ENCODE results near the gene SIGLEC6.

Gene SIGLEC6

GRCh38 chr19:51485960-51486660 is 45.4 kb downstream of the SIGLEC6 start:
- no peaks in the 10 kb centered on the region for H3K4me1 ChIP-seq (ENCODE audit: insufficient read depth, low read length)
- H3K9me3 ChIP-seq (ENCODE audit: control insufficient read depth, insufficient read depth, low read length) = no peaks in the 10 kb centered on the region
- H3K9ac ChIP-seq (ENCODE audit: low read depth, low read length) = no peak overlapping the region
- H3K36me3 ChIP-seq (ENCODE audit: insufficient read depth, low read length) = no peaks in the 10 kb centered on the region

GRCh38 chr19:51480590-51480989 is 50.9 kb downstream of the SIGLEC6 start:
- Histone ChIP-seq H3K4me1 (ENCODE audit: insufficient read depth, low read length) (no peaks in the 10 kb centered on the region), H3K9me3 (ENCODE audit: control insufficient read depth, insufficient read depth, low read length) (no peaks in the 10 kb centered on the region), H3K36me3 (ENCODE audit: insufficient read depth, low read length) (no peaks in the 10 kb centered on the region), H3K9ac (ENCODE audit: low read depth, low read length) (no peak overlapping the region)

GRCh38 chr19:51479531-51480331 is 51.7 kb downstream of the SIGLEC6 start:
- Histone ChIP-seq H3K9me3 (ENCODE audit: control insufficient read depth, insufficient read depth, low read length) (no peaks in the 10 kb centered on the region), H3K9ac (ENCODE audit: low read depth, low read length) (no peak overlapping the region), H3K36me3 (ENCODE audit: insufficient read depth, low read length) (no peaks in the 10 kb centered on the region), H3K4me1 (ENCODE audit: insufficient read depth, low read length) (no peaks in the 10 kb centered on the region)

GRCh38 chr19:51478381-51479234 is 52.9 kb downstream of the SIGLEC6 start, which contains the start of gene CEACAM18:
Gene CEACAM18 (plus strand): TSS chr19:51478539.
- no peaks in the 10 kb centered on the region for H3K36me3 ChIP-seq (ENCODE audit: insufficient read depth, low read length)
- no peak within 1 kb of the TSS for H3K9ac ChIP-seq (ENCODE audit: low read depth, low read length)
- no peaks in the 10 kb centered on the region for H3K9me3 ChIP-seq (ENCODE audit: control insufficient read depth, insufficient read depth, low read length)
- H3K4me1 ChIP-seq (ENCODE audit: insufficient read depth, low read length) = no peaks in the 10 kb centered on the region

GRCh38 chr19:51477344-51477743 is 54.1 kb downstream of the SIGLEC6 start:
- no peaks in the 10 kb centered on the region for H3K36me3 ChIP-seq (ENCODE audit: insufficient read depth, low read length)
- H3K4me1 ChIP-seq (ENCODE audit: insufficient read depth, low read length) = no peaks in the 10 kb centered on the region
- H3K9me3 ChIP-seq (ENCODE audit: control insufficient read depth, insufficient read depth, low read length) = no peaks in the 10 kb centered on the region
- no peak overlapping the region for H3K9ac ChIP-seq (ENCODE audit: low read depth, low read length)

GRCh38 chr19:51476164-51476563 is 55.3 kb downstream of the SIGLEC6 start:
- Histone ChIP-seq H3K9me3 (ENCODE audit: control insufficient read depth, insufficient read depth, low read length) (no peaks in the 10 kb centered on the region), H3K36me3 (ENCODE audit: insufficient read depth, low read length) (no peaks in the 10 kb centered on the region)

GRCh38 chr19:51473009-51473707 is 58.3 kb downstream of the SIGLEC6 start:
- no peak overlapping the region for H3K9ac ChIP-seq (ENCODE audit: low read depth, low read length)
- H3K4me1 ChIP-seq (ENCODE audit: insufficient read depth, low read length) = no peaks in the 10 kb centered on the region
- no peaks in the 10 kb centered on the region for H3K9me3 ChIP-seq (ENCODE audit: control insufficient read depth, insufficient read depth, low read length)
- no peaks in the 10 kb centered on the region for H3K36me3 ChIP-seq (ENCODE audit: insufficient read depth, low read length)

More at GRCh38 chr19:51476164-51476563, 55.3 kb downstream of the SIGLEC6 start:
- Histone ChIP-seq H3K9ac (ENCODE audit: low read depth, low read length) (no peak overlapping the region), H3K4me1 (ENCODE audit: insufficient read depth, low read length) (no peaks in the 10 kb centered on the region)

- Histone ChIP-seq H3K4me1 (ENCODE audit: insufficient read depth, low read length) (no peaks in the 10 kb centered on the region), H3K9ac (ENCODE audit: low read depth, low read length) (no peak overlapping the region), H3K9me3 (ENCODE audit: control insufficient read depth, insufficient read depth, low read length) (no peaks in the 10 kb centered on the region), H3K36me3 (ENCODE audit: insufficient read depth, low read length) (no peaks in the 10 kb centered on the region)
These were observed 58.9 kb downstream of the SIGLEC6 start for GRCh38 chr19:51472607-51473006.

- Histone ChIP-seq H3K4me1 (ENCODE audit: insufficient read depth, low read length) (no peaks in the 10 kb centered on the region), H3K9me3 (ENCODE audit: control insufficient read depth, insufficient read depth, low read length) (no peaks in the 10 kb centered on the region), H3K9ac (ENCODE audit: low read depth, low read length) (no peak overlapping the region), H3K36me3 (ENCODE audit: insufficient read depth, low read length) (no peaks in the 10 kb centered on the region)
These were observed 59.9 kb downstream of the SIGLEC6 start for GRCh38 chr19:51471527-51471926.

- H3K4me1 ChIP-seq (ENCODE audit: insufficient read depth, low read length) = no peaks in the 10 kb centered on the region
- H3K9ac ChIP-seq (ENCODE audit: low read depth, low read length) = no peak overlapping the region
- no peaks in the 10 kb centered on the region for H3K9me3 ChIP-seq (ENCODE audit: control insufficient read depth, insufficient read depth, low read length)
- H3K36me3 ChIP-seq (ENCODE audit: insufficient read depth, low read length) = no peaks in the 10 kb centered on the region
These were observed 60.5 kb downstream of the SIGLEC6 start for GRCh38 chr19:51470966-51471365.

- Histone ChIP-seq H3K9me3 (ENCODE audit: control insufficient read depth, insufficient read depth, low read length) (no peaks in the 10 kb centered on the region), H3K4me1 (ENCODE audit: insufficient read depth, low read length) (no peaks in the 10 kb centered on the region), H3K9ac (ENCODE audit: low read depth, low read length) (no peak overlapping the region), H3K36me3 (ENCODE audit: insufficient read depth, low read length) (no peaks in the 10 kb centered on the region)
These were observed 61.8 kb downstream of the SIGLEC6 start for GRCh38 chr19:51469629-51470028.

- no peak overlapping the region for H3K9ac ChIP-seq (ENCODE audit: low read depth, low read length)
- no peaks in the 10 kb centered on the region for H3K36me3 ChIP-seq (ENCODE audit: insufficient read depth, low read length)
- no peaks in the 10 kb centered on the region for H3K9me3 ChIP-seq (ENCODE audit: control insufficient read depth, insufficient read depth, low read length)
- no peaks in the 10 kb centered on the region for H3K4me1 ChIP-seq (ENCODE audit: insufficient read depth, low read length)
These were observed 62.3 kb downstream of the SIGLEC6 start for GRCh38 chr19:51469162-51469561.

- Histone ChIP-seq H3K9ac (ENCODE audit: low read depth, low read length) (no peak overlapping the region), H3K36me3 (ENCODE audit: insufficient read depth, low read length) (no peaks in the 10 kb centered on the region), H3K4me1 (ENCODE audit: insufficient read depth, low read length) (no peaks in the 10 kb centered on the region), H3K9me3 (ENCODE audit: control insufficient read depth, insufficient read depth, low read length) (no peaks in the 10 kb centered on the region)
These were observed 62.9 kb downstream of the SIGLEC6 start for GRCh38 chr19:51468545-51468920.

All from ES-I3 (cell line).